Nephron progenitor cell (in vitro differentiated cells): Measurements from ENCODE around the gene RAPGEF5.

Source experiments
- DNase-seq: peaks from one replicate; pipeline ENCODE4 v3.0.0; 2021
- H3K27ac Mint-ChIP-seq: 2 replicates; pipeline ENCODE4 v1.8.0; 2021; ENCODE audit warnings: mild to moderate bottlenecking, moderate library complexity, mixed read lengths
- H3K27me3 Mint-ChIP-seq: 2 replicates; pipeline ENCODE4 v1.8.0; 2021; ENCODE audit warnings: mild to moderate bottlenecking, low read depth, mixed read lengths; ENCODE audit not compliant: poor library complexity
- H3K36me3 Mint-ChIP-seq: 2 replicates; pipeline ENCODE4 v1.8.0; 2021; ENCODE audit warnings: low read depth, mixed read lengths
- H3K4me1 Mint-ChIP-seq: 2 replicates; pipeline ENCODE4 v1.8.0; 2021; ENCODE audit warnings: mixed read lengths
- H3K4me3 Mint-ChIP-seq: 2 replicates; pipeline ENCODE4 v1.8.0; 2021; ENCODE audit warnings: mild to moderate bottlenecking, moderate library complexity, mixed read lengths
- H3K9me3 Mint-ChIP-seq: 2 replicates; pipeline ENCODE4 v1.8.0; 2021; ENCODE audit warnings: mild to moderate bottlenecking, moderate library complexity, mixed read lengths
- CTCF ChIP-seq: fragments of 200-600 bp; sonication (generic); IDR thresholded peaks from 2 replicates; pipeline ENCODE4 v1.5.0; 2021; ENCODE audit warnings: antibody characterized with exemption

Gene RAPGEF5

GRCh38 chr7:22181663-22182062 is 175.3 kb downstream of the RAPGEF5 start:
- no peaks in the 10 kb centered on the region for H3K27me3 Mint-ChIP-seq
- DNase-seq: no peak
- peaks cover 32% of the 10 kb centered on the region for H3K36me3 Mint-ChIP-seq
- H3K4me3 Mint-ChIP-seq: no peak overlapping the region
- H3K4me1 Mint-ChIP-seq: no peaks in the 10 kb centered on the region
- no peak for TF ChIP-seq CTCF
- H3K9me3 Mint-ChIP-seq: peaks cover 22% of the 10 kb centered on the region
- no peak overlapping the region for H3K27ac Mint-ChIP-seq

GRCh38 chr7:22179442-22179879 is 177.5 kb downstream of the RAPGEF5 start:
- no peak overlapping the region for H3K4me3 Mint-ChIP-seq
- H3K27ac Mint-ChIP-seq: no peak overlapping the region
- H3K36me3 Mint-ChIP-seq: peaks cover 44% of the 10 kb centered on the region
- H3K9me3 Mint-ChIP-seq: peaks cover 35% of the 10 kb centered on the region
- no peak for DNase-seq
- H3K4me1 Mint-ChIP-seq: no peaks in the 10 kb centered on the region
- TF ChIP-seq CTCF: no peak
- no peaks in the 10 kb centered on the region for H3K27me3 Mint-ChIP-seq

- H3K4me1 Mint-ChIP-seq: no peaks in the 10 kb centered on the region
- H3K27me3 Mint-ChIP-seq: no peaks in the 10 kb centered on the region
- peaks cover 35% of the 10 kb centered on the region for H3K9me3 Mint-ChIP-seq
- no peak for DNase-seq
- H3K27ac Mint-ChIP-seq: no peak overlapping the region
- H3K36me3 Mint-ChIP-seq: peaks cover 46% of the 10 kb centered on the region
- no peak for TF ChIP-seq CTCF
- no peak overlapping the region for H3K4me3 Mint-ChIP-seq
These were observed 178.2 kb downstream of the RAPGEF5 start for GRCh38 chr7:22178735-22179134.

- Mint-ChIP-seq H3K9me3 (peaks cover 35% of the 10 kb centered on the region), H3K27ac (no peak overlapping the region), H3K27me3 (no peaks in the 10 kb centered on the region), H3K36me3 (peaks cover 46% of the 10 kb centered on the region), H3K4me1 (no peaks in the 10 kb centered on the region), H3K4me3 (no peak overlapping the region)
- DNase-seq: no peak
- no peak for TF ChIP-seq CTCF
These were observed 180.1 kb downstream of the RAPGEF5 start for GRCh38 chr7:22176791-22177412.

- no peak for TF ChIP-seq CTCF
- Mint-ChIP-seq H3K27ac (no peak overlapping the region), H3K4me3 (no peak overlapping the region), H3K36me3 (peaks cover 30% of the 10 kb centered on the region), H3K9me3 (peaks cover 21% of the 10 kb centered on the region), H3K4me1 (no peaks in the 10 kb centered on the region), H3K27me3 (no peaks in the 10 kb centered on the region)
- DNase-seq: no peak
These were observed 182.4 kb downstream of the RAPGEF5 start for GRCh38 chr7:22174574-22174953.
